BLaER1 (cell line): Measurements from ENCODE around the gene ANAPC16.
A peak's percentile ranks its signal among the peaks of the same experiment; 100 is the strongest.

Experiments
- H3K27ac ChIP-seq: shearing (Covaris generic); formaldehyde crosslinking; 2 replicates; pipeline ENCODE4 v1.8.1; 2022
- H3K27me3 ChIP-seq: shearing (Covaris generic); formaldehyde crosslinking; 2 replicates; pipeline ENCODE4 v1.8.1; 2022
- H3K36me3 ChIP-seq: shearing (Covaris generic); formaldehyde crosslinking; 2 replicates; pipeline ENCODE4 v1.8.1; 2022
- H3K4me1 ChIP-seq: shearing (Covaris generic); formaldehyde crosslinking; 2 replicates; pipeline ENCODE4 v1.8.1; 2022
- H3K4me2 ChIP-seq: shearing (Covaris generic); formaldehyde crosslinking; 2 replicates; pipeline ENCODE4 v1.8.1; 2022
- H3K4me3 ChIP-seq: shearing (Covaris generic); formaldehyde crosslinking; 2 replicates; pipeline ENCODE4 v1.8.1; 2022
- H3K9ac ChIP-seq: shearing (Covaris generic); formaldehyde crosslinking; 2 replicates; pipeline ENCODE4 v1.8.1; 2022
- H3K9me3 ChIP-seq: shearing (Covaris generic); formaldehyde crosslinking; 2 replicates; pipeline ENCODE4 v1.8.1; 2022
- H4K20me1 ChIP-seq: shearing (Covaris generic); formaldehyde crosslinking; 2 replicates; pipeline ENCODE4 v1.8.1; 2022
- Cebpa-rat ChIP-seq: shearing (Covaris generic); IDR thresholded peaks from 2 replicates; pipeline ENCODE4 v1.8.1; 2022

ANAPC16 gene

DNA sequence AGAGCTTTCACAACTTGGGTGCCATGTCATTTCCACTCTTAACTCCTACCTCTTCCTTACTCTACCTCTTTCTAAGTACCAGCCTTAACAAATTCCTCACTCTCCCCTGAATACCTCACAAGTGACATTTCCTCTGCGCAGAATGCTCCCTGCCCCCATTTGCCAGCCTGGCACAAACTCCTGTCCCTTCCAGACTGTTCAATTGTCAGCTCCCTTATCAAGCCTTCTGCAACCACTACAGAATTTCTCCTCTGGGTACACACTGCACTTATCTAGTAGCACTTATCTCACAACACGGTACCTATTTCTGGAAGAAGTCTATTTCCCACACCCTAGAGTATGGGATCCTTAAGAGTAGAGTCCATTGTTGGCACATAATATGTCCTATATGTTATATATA, 39.1 kb upstream of the ANAPC16 start:
- Histone ChIP-seq H3K9ac (no peak overlapping the region), H3K4me3 (no peak overlapping the region), H3K27ac (no peak overlapping the region), H4K20me1 (no peaks in the 10 kb centered on the region), H3K27me3 (no peaks in the 10 kb centered on the region), H3K4me1 (peaks cover 7% of the 10 kb centered on the region; the same call in 1 of the 2 replicates), H3K9me3 (no peaks in the 10 kb centered on the region), H3K36me3 (peaks cover 34% of the 10 kb centered on the region), H3K4me2 (no peak overlapping the region)
- no peak for TF ChIP-seq Cebpa-rat

DNA sequence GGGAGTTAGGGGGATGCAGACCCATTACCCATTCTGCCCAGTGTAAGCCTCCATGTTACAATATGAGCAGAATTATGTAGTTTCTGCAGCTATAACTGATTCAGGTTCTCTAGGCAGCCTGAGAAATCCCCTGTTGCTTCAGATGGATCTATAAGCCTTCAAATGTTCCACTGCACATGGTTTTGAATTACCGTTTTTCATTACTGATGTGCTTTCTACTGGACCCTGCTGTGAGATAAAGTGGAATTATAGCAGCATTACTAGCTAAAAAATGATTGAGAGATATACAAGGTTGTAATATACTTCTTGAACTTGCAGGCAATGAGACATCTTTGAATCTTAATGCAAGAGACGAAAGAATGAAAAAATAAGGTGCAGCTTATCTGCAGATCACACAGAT, 38.4 kb upstream of the ANAPC16 start:
- H3K4me3 ChIP-seq = no peak overlapping the region
- H3K27ac ChIP-seq = no peak overlapping the region
- peaks cover 38% of the 10 kb centered on the region for H3K36me3 ChIP-seq
- peaks cover 7% of the 10 kb centered on the region; the same call in 1 of the 2 replicates for H3K4me1 ChIP-seq
- no peak for TF ChIP-seq Cebpa-rat
- no peak overlapping the region for H3K4me2 ChIP-seq
- no peaks in the 10 kb centered on the region for H3K27me3 ChIP-seq
- no peaks in the 10 kb centered on the region for H3K9me3 ChIP-seq
- no peak overlapping the region for H3K9ac ChIP-seq
- no peaks in the 10 kb centered on the region for H4K20me1 ChIP-seq

DNA sequence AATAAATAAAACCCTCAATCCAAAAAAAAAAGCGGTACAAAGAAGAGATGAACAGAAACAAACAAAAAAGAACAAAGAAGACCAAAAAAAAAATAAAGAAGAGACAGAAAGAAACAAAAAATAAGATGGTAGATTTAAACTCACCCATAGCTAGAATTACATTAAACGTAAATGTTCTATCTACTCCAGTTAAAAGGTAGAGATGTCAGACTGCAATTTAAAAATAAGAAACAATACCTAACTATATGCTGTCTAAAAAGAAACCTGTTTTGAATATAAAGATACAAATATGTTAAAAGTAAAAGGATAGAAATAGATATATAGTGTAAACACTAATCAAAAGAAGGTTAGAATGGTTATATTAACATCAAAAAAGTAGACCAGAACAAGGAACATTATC, 31.7 kb upstream of the ANAPC16 start:
- TF ChIP-seq Cebpa-rat = no peak
- Histone ChIP-seq H3K9me3 (peaks cover 21% of the 10 kb centered on the region), H3K36me3 (peaks cover 47% of the 10 kb centered on the region), H3K4me2 (no peak overlapping the region), H3K27ac (no peak overlapping the region), H3K9ac (no peak overlapping the region), H3K4me3 (no peak overlapping the region), H3K27me3 (no peaks in the 10 kb centered on the region), H4K20me1 (no peaks in the 10 kb centered on the region), H3K4me1 (peaks cover 6% of the 10 kb centered on the region; the same call in 1 of the 2 replicates)

DNA sequence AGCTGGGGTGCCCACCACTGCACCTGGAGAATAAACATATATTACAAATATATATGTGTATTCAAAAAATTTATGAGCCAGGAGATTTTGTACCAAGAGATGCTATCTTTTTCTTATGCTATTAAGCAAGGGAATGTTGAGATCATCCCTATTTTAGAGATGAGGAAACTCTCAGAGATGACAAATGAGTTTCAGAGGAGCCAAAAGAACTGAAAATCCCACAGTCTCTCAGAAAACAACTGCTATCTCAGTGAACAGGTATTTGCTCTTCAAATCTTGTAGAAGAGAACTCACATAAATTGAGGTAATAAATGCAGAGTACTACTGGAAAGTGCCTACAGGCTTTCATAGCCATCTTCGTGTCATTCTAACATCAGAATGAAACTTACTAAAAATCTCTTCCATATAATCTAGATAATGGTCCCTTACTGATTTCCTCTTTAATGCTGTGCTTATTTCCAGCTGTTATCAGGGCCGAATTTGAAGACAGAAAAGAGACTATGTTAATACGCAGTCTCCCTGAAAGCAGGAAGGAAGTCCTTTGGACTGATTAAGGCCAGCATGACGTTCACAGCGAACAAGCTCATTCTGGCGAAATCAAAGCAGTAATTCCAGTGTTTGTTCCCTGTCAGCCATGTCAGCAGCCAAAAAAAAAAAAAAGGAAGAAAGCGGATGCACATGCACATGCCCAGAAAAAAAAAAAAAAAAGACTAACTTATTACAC, 29.4 kb upstream of the ANAPC16 start:
- H3K27me3 ChIP-seq = no peaks in the 10 kb centered on the region
- H3K27ac ChIP-seq = no peak overlapping the region
- H3K9ac ChIP-seq = no peak overlapping the region
- H3K4me1 ChIP-seq = peaks cover 6% of the 10 kb centered on the region; the same call in 1 of the 2 replicates
- H3K36me3 ChIP-seq = peaks cover 51% of the 10 kb centered on the region
- H3K4me2 ChIP-seq = no peak overlapping the region
- no peaks in the 10 kb centered on the region for H4K20me1 ChIP-seq
- TF ChIP-seq Cebpa-rat = no peak
- no peak overlapping the region for H3K4me3 ChIP-seq
- H3K9me3 ChIP-seq = peaks cover 21% of the 10 kb centered on the region

DNA sequence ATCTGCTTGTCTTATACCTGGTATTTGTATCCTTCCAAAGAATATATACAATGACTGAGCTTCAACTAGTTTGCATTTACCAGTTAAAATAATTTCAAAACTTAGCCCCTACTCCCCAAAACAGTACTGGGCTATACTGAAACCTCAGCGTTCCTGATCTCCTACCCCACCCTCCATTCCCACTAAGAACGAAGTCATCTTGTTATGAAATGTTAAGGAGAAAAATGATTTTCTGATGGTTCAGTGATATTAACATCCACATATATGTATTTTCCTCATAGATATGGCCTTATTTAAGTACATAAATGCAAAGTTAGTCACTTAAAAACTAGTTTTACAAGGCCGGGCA, 28.9 kb upstream of the ANAPC16 start:
- Histone ChIP-seq H3K9ac (no peak overlapping the region), H3K27ac (no peak overlapping the region), H3K27me3 (no peaks in the 10 kb centered on the region), H4K20me1 (no peaks in the 10 kb centered on the region), H3K4me3 (no peak overlapping the region), H3K9me3 (peaks cover 21% of the 10 kb centered on the region), H3K36me3 (peaks cover 50% of the 10 kb centered on the region), H3K4me1 (peaks cover 6% of the 10 kb centered on the region; the same call in 1 of the 2 replicates), H3K4me2 (no peak overlapping the region)
- no peak for TF ChIP-seq Cebpa-rat

DNA sequence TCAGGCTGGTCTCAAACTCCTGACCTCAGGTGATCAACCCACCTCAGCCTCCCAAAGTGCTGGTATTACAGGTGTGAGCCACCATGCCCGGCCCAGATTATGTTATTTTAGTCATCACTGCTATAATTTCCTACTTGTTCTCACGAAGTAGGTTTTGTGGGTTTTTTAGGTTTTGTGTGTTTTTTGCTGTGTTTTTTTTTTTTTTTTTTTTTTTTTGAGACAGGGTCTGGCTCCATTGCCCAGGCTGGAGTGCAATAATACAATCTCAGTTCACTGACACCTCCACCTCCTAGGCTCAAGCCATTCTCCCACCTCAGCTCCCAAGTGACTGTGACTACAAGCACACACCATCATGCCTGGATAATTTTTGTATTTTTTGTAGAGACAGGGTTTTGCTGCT, 20.9 kb upstream of the ANAPC16 start:
- Histone ChIP-seq H3K9me3 (no peaks in the 10 kb centered on the region), H3K27me3 (no peaks in the 10 kb centered on the region), H3K27ac (no peak overlapping the region), H3K9ac (no peak overlapping the region), H3K4me1 (no peaks in the 10 kb centered on the region), H3K4me2 (no peak overlapping the region), H4K20me1 (no peaks in the 10 kb centered on the region), H3K4me3 (no peak overlapping the region), H3K36me3 (peaks cover 71% of the 10 kb centered on the region)
- TF ChIP-seq Cebpa-rat = no peak

DNA sequence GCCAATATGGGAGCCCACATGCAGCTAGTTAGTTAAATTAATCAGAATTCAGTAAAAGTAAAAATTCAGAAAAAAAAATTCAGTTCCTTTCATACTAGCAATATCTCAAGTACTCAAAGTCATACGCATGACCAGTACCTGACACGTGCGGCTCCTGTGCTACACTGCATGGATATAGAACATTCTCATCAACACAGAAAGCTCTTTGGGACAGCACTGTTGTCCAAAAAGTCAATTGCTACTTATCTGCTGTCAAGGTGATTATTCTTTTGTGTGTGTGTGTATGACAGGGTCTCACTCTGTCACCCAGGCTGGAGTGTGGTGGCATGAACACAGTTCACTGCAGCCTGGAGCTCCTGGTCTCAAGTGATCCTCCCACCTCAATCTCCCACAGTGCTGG, 14.9 kb upstream of the ANAPC16 start:
- Histone ChIP-seq H3K27me3 (no peaks in the 10 kb centered on the region), H3K9me3 (no peaks in the 10 kb centered on the region), H3K4me3 (no peak overlapping the region), H3K4me1 (peaks cover 20% of the 10 kb centered on the region), H3K27ac (no peak overlapping the region), H3K4me2 (no peak overlapping the region), H4K20me1 (peaks cover 7% of the 10 kb centered on the region; the same call in 1 of the 2 replicates), H3K9ac (no peak overlapping the region), H3K36me3 (peaks cover 77% of the 10 kb centered on the region)
- no peak for TF ChIP-seq Cebpa-rat

DNA sequence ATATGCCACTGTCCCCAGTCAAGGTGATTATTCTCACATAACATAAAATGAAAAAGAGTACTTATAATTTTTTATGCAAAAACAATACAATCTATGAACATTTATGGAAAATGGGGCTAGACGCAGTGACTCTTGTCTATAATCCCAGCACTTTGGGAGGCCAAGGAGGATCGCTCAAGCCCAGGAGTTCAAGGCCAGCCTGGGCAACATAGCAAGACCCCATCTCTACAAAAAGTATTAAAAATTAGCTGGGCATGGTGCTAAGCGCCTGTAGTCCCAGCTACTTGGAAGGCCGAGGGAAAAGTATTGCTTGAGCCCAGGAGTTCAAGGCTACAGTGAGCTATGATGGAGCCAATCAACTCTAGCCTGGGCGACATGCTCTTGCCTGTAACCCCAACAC, 14.5 kb upstream of the ANAPC16 start:
- H3K27ac ChIP-seq = no peak overlapping the region
- H4K20me1 ChIP-seq = peaks cover 7% of the 10 kb centered on the region; the same call in 1 of the 2 replicates
- H3K4me2 ChIP-seq = no peak overlapping the region
- H3K4me3 ChIP-seq = no peak overlapping the region
- no peaks in the 10 kb centered on the region for H3K9me3 ChIP-seq
- peaks cover 77% of the 10 kb centered on the region for H3K36me3 ChIP-seq
- H3K27me3 ChIP-seq = no peaks in the 10 kb centered on the region
- peaks cover 20% of the 10 kb centered on the region for H3K4me1 ChIP-seq
- no peak overlapping the region for H3K9ac ChIP-seq
- TF ChIP-seq Cebpa-rat = no peak

DNA sequence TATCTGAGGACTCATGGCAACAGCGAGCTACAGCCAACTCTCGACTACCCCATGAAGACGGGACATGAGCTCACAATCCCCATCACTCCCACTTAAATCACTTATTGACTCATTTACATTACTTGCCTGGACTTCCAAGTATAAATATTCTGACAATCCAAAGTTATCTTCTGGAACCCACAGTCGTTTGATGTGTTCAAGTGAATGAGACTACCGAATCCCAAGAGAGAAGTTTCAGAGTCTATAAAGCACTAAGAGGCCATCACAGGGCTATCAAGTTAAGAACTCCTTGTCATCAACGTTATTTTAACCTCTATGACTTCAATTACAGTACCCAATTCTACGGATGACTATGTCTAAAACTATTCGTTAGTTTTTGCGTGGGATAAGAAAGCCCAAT, 11.5 kb upstream of the ANAPC16 start:
- H3K4me1 ChIP-seq = peaks cover 20% of the 10 kb centered on the region
- peak overlapping the region; percentile 65 for H3K4me2 ChIP-seq
- no peak overlapping the region for H3K27ac ChIP-seq
- no peaks in the 10 kb centered on the region for H3K27me3 ChIP-seq
- H3K36me3 ChIP-seq = peaks cover 89% of the 10 kb centered on the region
- no peak overlapping the region for H3K4me3 ChIP-seq
- peaks cover 7% of the 10 kb centered on the region; the same call in 1 of the 2 replicates for H4K20me1 ChIP-seq
- TF ChIP-seq Cebpa-rat = no peak
- H3K9me3 ChIP-seq = no peaks in the 10 kb centered on the region
- no peak overlapping the region for H3K9ac ChIP-seq

DNA sequence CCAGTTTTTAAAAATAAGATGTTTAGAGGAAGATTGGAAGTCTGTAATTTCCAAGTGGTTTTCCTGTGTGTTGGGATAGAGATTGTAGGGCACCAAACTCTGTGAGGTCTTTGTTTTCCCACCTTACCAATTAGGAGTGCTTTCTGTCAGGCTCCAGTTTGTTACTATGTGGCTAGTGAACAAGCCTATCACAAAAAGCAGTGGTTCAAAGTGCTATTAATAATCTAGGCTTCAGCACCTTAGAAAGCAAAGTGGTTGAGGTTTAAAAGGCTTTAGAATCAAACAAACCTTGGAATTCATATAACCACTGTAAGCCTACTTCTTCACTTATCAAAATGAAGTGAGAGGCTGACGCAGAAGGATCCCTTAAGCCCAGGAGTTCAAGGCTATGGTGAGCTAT, 11.1 kb upstream of the ANAPC16 start:
- Histone ChIP-seq H3K9me3 (no peaks in the 10 kb centered on the region), H3K4me1 (peaks cover 20% of the 10 kb centered on the region), H3K27ac (no peak overlapping the region), H3K4me3 (no peak overlapping the region), H3K9ac (no peak overlapping the region), H3K36me3 (peaks cover 89% of the 10 kb centered on the region), H4K20me1 (peaks cover 7% of the 10 kb centered on the region; the same call in 1 of the 2 replicates), H3K27me3 (no peaks in the 10 kb centered on the region), H3K4me2 (peak overlapping the region; percentile 65)
- TF ChIP-seq Cebpa-rat = no peak
